NCI-H1930 (cell line): Measurements from ENCODE around the gene LRRC3.
"Not testable (repeated sequence)": the region's sequence is repeated elsewhere in the genome, so short reads cannot be mapped to it uniquely, and the experiment has no call there.

Source experiments
- DNase-seq, 2 experiments: peaks; one replicate each; lab custom pipeline; 2025; lab: John Stamatoyannopoulos, UW

Gene LRRC3

GRCh38 chr21:44478124-44478800 lies 23.0 kb downstream of the LRRC3 start:
- no peak for DNase-seq

- no peak for DNase-seq
These were observed 23.5 kb downstream of the LRRC3 start for GRCh38 chr21:44478801-44479167.

- not testable (repeated sequence) for DNase-seq
These were observed 24.4 kb downstream of the LRRC3 start for GRCh38 chr21:44479556-44480199.

GRCh38 chr21:44480200-44481053 lies 25.1 kb downstream of the LRRC3 start:
- no peak for DNase-seq

- DNase-seq, result no peak
These were observed 27.4 kb downstream of the LRRC3 start for GRCh38 chr21:44482581-44483287.

- DNase-seq, result no peak
These were observed 28.3 kb downstream of the LRRC3 start for GRCh38 chr21:44483288-44484237.

GRCh38 chr21:44484498-44485253 lies 29.4 kb downstream of the LRRC3 start:
- peak in 1 of 2 experiments; percentile 9 for DNase-seq

- peak; percentile 68 to 75 for DNase-seq
These were observed 30.0 kb downstream of the LRRC3 start for GRCh38 chr21:44485254-44485793.

GRCh38 chr21:44485796-44486195 lies 30.5 kb downstream of the LRRC3 start:
- DNase-seq, result no peak

- no peak for DNase-seq
These were observed 31.0 kb downstream of the LRRC3 start for GRCh38 chr21:44486302-44486701.

- DNase-seq, result no peak
These were observed 32.5 kb downstream of the LRRC3 start for GRCh38 chr21:44487831-44488230.

- no peak for DNase-seq
These were observed 34.7 kb downstream of the LRRC3 start for GRCh38 chr21:44489962-44490361.

GRCh38 chr21:44490405-44490804 lies 35.1 kb downstream of the LRRC3 start:
- no peak for DNase-seq

- no peak for DNase-seq
These were observed 35.5 kb downstream of the LRRC3 start for GRCh38 chr21:44490816-44491215.

- DNase-seq, result no peak
These were observed 37.5 kb downstream of the LRRC3 start for GRCh38 chr21:44492567-44493385.

- no peak for DNase-seq
These were observed 39.1 kb downstream of the LRRC3 start for GRCh38 chr21:44494418-44494817.

- DNase-seq, result no peak
These were observed 39.6 kb downstream of the LRRC3 start for GRCh38 chr21:44494956-44495355.

- no peak for DNase-seq
These were observed 40.6 kb downstream of the LRRC3 start for GRCh38 chr21:44495611-44496563.
